HG03558 (cell line): ENCODE results near the gene MRPS12.
A peak's percentile ranks its signal among the peaks of the same experiment; 100 is the strongest.

Experiments used
- ATAC-seq: cut with Tn5 transposase; IDR thresholded peaks from one replicate; pipeline ENCODE4 v1.9.1; 2021; ENCODE audit warnings: moderate number of reproducible peaks; ENCODE audit not compliant: unreplicated experiment; ENCODE audit errors: extremely low read depth

The MRPS12 gene

DNA sequence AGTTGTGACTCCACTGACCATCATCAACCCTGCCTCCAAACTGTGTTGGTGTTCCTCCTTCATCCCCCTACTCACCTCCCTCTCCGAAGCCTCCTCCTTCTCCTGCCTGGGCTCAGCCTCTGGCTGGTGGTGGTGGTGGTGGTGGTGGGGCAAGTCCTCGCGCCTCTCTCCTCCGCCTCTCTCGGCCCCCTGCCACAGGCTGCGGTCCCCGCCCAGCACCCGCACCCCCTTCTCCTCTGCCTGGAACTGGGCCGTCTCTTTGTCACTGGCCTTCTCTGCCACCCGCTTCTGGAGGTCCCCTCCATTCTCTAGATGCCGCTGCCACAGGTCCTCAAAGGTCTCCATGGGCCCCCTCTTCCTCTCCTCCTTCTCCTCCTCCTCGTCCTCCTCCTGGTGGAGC, 20.3 kb upstream of the MRPS12 start:
- ATAC-seq: no peak

DNA sequence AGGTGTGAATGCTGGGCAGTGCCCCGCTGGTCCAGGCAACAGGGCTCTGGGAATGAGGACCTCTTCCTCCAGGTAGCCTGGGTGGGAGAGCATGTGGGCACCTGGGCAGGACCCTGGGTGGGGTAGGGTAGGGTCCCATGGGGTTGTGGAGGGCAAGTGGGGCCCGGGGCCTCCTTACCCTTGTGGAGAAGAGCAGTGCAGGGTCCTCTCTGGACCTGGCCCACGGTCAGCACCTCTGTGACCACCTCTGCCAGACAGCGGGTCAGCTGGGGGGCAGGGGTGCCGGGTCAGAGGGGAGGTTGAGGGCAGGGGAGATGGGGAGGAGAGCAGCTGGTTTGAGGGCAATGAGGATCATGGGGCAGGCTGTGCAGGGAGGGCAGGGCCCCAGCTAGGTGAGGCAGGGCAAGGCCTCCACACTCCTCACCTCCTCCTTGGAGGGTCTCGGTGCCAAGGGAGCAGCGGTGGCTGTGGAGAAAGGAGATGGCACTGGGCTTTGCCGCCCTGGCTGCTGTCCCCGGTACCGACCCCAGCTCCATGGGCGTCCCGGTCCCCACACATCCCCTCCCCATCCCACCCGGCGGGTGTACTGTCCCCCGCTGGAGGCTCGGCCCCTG, 19.2 kb upstream of the MRPS12 start:
- no peak for ATAC-seq

GRCh38 chr19:38912600-38913514, 17.9 kb upstream of the MRPS12 start:
- no peak for ATAC-seq

DNA sequence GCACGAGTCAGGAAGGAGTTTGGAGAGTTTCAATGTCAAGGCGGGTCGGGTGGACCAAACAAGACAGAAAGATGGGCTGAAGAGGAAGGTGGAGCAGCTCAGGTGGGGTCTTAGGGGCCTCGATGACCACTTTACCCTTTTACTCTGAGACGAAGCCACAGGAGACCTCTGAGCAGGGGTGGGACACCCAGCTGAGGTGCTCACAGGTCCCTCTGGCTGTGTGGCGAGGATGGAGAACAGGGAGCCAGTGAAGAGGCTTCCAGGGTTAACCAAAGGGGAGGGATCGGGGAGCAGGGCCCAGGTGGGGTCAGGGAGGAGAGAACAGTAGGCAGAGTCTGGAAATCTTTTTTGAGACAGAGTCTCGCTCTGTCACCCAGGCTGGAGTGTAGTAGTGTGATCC, 16.8 kb upstream of the MRPS12 start:
- ATAC-seq: no peak

- no peak for ATAC-seq
Observed at GRCh38 chr19:38915329-38916321, 15.1 kb upstream of the MRPS12 start.

DNA sequence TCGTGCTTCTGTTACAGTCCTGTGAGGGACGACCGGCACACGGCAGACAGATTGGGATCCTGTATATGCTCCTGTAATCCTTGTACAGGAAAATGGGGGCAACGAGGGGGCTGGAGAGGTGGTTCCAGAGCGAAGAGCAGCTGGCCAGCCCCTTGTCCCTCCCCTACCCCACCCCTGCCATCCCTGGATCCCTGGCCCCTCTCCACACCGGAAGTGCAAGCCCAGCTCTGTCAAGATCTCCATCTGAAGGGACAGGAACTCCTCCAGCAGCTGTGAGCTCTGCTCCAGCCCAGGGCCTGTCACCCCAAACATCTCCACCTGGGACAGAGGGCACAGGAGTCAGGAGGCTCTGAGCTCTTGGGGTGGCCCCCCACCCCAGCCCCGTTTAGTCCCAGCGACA, 13.2 kb upstream of the MRPS12 start:
- ATAC-seq: no peak

DNA sequence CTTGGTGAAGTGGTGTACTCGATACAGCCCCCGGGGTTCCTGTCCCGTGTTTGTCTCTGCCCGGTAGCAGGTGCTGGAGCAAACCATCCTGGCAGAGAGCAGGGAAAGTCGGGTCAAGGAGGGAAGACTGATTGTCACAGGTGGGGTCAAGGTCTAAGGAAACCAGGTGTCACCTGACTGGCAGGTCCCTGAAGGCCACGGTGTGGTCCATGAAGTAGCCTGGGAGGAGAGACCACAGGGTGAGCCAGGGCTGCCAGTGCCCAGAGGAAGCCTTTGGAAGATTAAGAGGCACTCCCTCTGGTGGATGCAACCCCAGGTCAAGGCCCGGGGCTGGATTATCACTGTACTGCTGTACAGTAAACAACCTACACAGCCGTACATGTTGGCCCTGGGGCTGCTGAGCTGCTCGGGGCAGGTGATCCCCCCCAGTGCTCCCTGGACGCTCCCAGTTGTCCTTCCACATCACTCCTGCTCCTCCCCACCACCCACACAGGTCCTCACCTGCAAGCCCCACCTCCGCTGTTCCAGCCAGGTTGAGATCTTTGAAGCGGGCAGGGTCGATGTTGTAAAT, 12.7 kb upstream of the MRPS12 start:
- no peak for ATAC-seq

- ATAC-seq: no peak
Observed at GRCh38 chr19:38918526-38918925, 12.2 kb upstream of the MRPS12 start.

DNA sequence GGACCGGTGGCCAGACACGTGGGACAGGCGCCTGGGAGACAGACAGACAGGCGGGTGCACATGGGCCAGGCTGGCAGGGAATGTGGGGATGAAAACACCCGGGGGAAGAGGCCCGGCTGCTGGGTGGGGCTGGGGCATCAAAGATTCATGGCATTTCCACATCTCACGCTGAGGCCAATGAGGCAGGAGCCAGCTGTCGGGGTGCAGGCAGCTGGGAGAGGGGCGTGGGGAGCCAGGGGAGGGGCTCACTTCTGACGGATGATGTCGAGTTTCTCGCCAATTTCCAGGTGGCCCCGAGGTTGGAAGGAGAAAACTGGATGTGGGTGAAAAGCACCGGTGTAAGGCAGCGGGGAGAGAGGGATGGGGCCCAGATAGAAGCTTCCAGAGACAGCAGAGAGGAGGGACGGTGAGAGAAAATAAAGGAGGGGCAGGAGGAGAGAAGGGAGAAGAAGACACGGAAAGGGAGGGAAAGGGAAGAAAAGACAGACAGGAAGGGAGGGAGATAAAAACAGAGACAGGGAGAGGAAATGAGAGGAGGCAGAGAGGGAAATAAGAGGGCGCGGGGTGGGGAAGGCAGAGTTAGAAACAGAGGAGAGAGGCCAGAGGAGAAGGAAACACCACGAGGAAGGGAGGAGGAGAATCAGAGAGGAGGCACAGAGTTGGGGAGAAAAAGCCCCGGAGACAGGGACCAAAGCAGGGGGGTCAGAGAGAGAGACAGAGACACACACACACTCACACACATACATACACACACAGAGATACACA, 10.7 kb upstream of the MRPS12 start:
- no peak for ATAC-seq

DNA sequence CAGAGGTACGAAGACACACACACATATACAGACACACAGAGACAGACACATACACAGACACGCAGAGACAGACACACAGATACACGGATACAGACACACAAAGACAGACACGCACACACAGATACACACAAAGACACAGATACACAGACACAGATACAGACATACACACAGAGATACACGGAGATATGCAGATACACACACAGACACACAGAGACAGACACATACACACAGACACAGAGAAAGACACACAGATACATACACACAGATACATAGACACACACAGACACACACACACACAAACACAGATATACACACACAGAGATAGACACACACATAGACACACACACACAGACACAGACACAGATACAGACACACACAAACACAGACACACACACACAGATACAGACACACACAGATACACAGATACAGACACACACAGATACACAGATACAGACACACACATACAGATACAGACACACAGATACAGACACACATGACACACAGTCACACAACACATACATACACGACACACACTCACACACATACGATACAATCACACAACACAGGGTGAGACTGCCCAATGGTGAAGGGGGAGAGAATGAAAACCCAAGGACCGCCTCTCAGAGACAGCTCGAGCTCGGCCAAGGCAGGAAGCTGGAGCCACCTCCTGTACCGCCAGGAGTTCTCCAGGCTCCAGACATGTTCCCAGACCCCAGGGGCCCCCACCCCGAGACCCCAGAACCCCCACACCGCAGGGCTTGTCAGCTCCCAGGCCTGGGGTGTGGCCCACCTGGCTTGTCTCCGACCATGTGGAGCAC, 9.9 kb upstream of the MRPS12 start:
- ATAC-seq: no peak

DNA sequence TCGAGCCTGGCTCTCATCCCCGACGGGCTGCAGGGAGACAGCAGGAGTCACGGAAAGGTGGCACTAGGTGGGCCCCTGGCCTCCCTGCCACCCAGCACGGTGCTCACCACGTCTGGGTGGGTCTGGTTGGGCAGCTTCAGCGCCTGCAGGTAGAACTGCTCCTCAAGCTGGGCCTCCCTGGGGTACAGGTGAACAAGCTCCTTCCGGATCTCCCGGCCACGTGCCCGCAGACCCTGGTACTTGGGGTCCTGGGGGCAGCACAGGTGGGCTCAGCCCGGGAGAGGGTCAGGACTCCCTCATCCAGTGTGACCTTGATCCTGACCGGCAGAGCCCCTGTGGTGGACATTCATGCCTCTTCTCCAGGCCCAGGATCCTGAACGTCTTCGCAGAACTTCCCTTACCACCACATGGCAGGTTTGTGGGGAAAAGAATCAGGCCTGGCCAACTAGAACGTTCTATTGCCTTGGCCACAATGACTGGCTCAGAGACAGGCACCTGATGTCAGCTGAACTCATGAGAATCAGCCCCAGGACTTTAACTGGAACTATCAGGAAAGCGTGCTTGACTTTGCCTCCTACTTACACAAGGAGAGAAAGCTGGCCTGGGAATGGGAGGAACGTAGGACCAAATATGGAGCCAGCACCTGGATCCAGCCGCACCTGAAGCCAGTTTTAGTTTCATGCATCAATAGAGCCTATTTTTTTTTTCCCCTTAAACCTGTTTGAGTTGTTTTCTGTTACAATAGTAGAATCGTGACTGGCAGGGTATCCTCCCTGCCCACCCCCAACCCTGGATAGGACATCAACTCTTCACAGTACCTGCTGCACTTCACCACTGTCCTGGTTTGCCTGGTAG, 9.1 kb upstream of the MRPS12 start:
- ATAC-seq: no peak

DNA sequence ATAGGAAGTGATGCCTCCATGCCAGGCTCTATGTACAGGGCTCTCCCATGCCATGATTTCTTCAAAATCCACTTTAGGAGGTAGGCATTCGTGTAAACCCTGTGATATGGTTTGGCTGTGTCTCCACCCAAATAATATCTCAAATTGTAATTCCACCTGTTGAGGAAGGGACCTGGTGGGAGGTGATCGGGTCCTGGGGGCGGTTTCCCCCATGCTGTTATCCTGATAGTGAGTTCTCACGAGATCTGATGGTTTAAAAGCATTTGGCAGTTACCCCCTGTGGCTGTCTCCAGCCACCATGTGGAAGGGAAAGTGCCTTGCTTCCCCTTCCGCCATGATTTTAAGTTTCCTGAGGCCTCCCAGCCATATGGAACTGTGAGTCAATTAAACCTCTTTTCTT, 8.3 kb upstream of the MRPS12 start:
- ATAC-seq: no peak

- no peak for ATAC-seq
Observed at GRCh38 chr19:38924388-38924787, 6.4 kb upstream of the MRPS12 start.

GRCh38 chr19:38928391-38929001, 2.2 kb upstream of the MRPS12 start:
- no peak for ATAC-seq

GRCh38 chr19:38929929-38930775, 592 bp upstream of the MRPS12 start, which contains the start of gene SARS2:
SARS2 (minus strand) TSS chr19:38930763; CDS start chr19:38930736, 27 bp downstream.
- peak; percentile 41 for ATAC-seq

DNA sequence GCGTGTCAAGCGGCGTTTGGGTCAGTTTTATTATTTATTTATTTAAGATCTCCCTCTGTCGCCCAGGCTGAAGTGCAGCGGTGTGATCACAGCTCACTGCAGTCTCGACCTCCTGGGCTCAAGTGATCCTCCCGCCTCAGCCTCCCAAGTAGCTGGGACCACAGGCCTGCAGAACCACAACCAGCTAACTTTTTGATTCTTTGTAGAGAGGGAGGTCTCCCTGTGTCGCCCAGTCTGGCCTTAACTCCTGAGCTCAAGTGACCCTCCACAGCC, 713 bp downstream of the MRPS12 start:
- ATAC-seq: no peak
